K562 (cell line): ENCODE data around the gene ROBO1. TPM values are rescaled to one million over a fixed set of nuclear protein-coding genes. Genes with fewer than 3 reads are reported as not detected.

Experiments used
- ATAC-seq: fragments of 200-7000 bp; cut with Tn5 transposase; 3 replicates; pipeline ENCODE4 v1.9.1; 2020; ENCODE audit warnings: moderate library complexity
- BruUV-seq: library from RNA; stranded (reverse); fragments of 400-500 nt; replicated peaks from 2 replicates; lab custom pipeline; 2021; lab: Mats Ljungman, UMichigan
- CTCF ChIA-PET: fragments of 300-600 bp; formaldehyde crosslinking; extraction: SDS; loops from one replicate; lab custom pipeline; 2021; ENCODE audit warnings: low intra/inter-chr PET ratio; lab: Yijun Ruan, JAX
- POLR2A ChIA-PET: fragments of 300-600, 350-650 bp; sonication (Branson Sonifier 250); formaldehyde crosslinking; extraction: SDS; loops from one replicate; lab custom pipeline; 2021; ENCODE audit warnings: antibody characterized with exemption, inconsistent platforms; lab: Yijun Ruan, JAX
- DNase-seq, 4 experiments: peaks; one replicate each; pipeline versions ENCODE4 v3.0.0 to v3.0.0-alpha.2; 2011 to 2018; ENCODE audit warnings: low spot score in 3 of 4, mixed read lengths in 3 of 4; ENCODE audit errors: extremely low read depth in 1 of 4
- FAIRE-seq: peaks from 2 replicates; lab custom pipeline; 2011; peaks lifted over from hg19 to GRCh38; lab: Jason Lieb, UNC
- H2AFZ ChIP-seq: 2 replicates; pipeline ENCODE4 v1.6.0; 2011; ENCODE audit warnings: low read depth, low read length, control low read depth, inconsistent platforms
- H3K27ac ChIP-seq: fragments of 200-600 bp; 3 replicates; pipeline ENCODE4 v1.8.0; 2011; ENCODE audit warnings: low read depth, mild to moderate bottlenecking, control low read depth, inconsistent platforms, low read length, moderate library complexity, mixed read lengths; ENCODE audit errors: extremely low read depth
- H3K27me3 ChIP-seq, 2 experiments: fragments of 300-600 bp in 1 of 2; 2 replicates in 1 of 2; 3 replicates in 1 of 2; pipeline versions ENCODE4 v1.6.0 to v1.8.0; 2011; ENCODE audit warnings: inconsistent platforms in 2 of 2, low read length in 2 of 2, mild to moderate bottlenecking in 1 of 2, mixed read lengths in 1 of 2, moderate library complexity in 1 of 2; ENCODE audit not compliant: control insufficient read depth in 2 of 2, insufficient read depth in 2 of 2
- H3K36me3 ChIP-seq: fragments of 300-600 bp; 3 replicates; pipeline ENCODE4 v1.8.0; 2011; ENCODE audit warnings: mild to moderate bottlenecking, low read length, inconsistent platforms; ENCODE audit not compliant: control insufficient read depth, insufficient read depth
- H3K4me1 ChIP-seq, 2 experiments: fragments of 200-600 bp in 1 of 2; replicated peaks in 1 of 2; 2 replicates in 1 of 2; 3 replicates in 1 of 2; pipeline versions ENCODE4 v1.5.1 to v1.8.0; 2011; ENCODE audit warnings: inconsistent platforms in 2 of 2, low read length in 2 of 2, mild to moderate bottlenecking in 1 of 2, mixed read lengths in 1 of 2, moderate library complexity in 1 of 2; ENCODE audit not compliant: control insufficient read depth in 2 of 2, insufficient read depth in 2 of 2
- H3K4me2 ChIP-seq: 2 replicates; pipeline ENCODE4 v1.6.1; 2011; ENCODE audit warnings: low read length, control low read depth, inconsistent platforms, mixed read lengths; ENCODE audit not compliant: insufficient read depth
- H3K4me3 ChIP-seq: fragments of 200-600 bp; sonication (generic), shearing (Covaris generic); 2 replicates; pipeline ENCODE4 v1.5.1; 2016; ENCODE audit warnings: control low read depth, inconsistent platforms
- H3K79me2 ChIP-seq: fragments of 200-600 bp; 3 replicates; pipeline ENCODE4 v1.8.0; 2011; ENCODE audit warnings: low read length, inconsistent platforms; ENCODE audit not compliant: control insufficient read depth, insufficient read depth
- H3K9ac ChIP-seq, 2 experiments: 2 replicates each; pipeline versions ENCODE4 v1.6.0 to v1.6.1; 2011; ENCODE audit warnings: low read depth in 2 of 2, low read length in 2 of 2, control low read depth in 1 of 2, inconsistent platforms in 1 of 2, mild to moderate bottlenecking in 1 of 2, mixed read lengths in 1 of 2; ENCODE audit not compliant: insufficient read depth in 1 of 2
- H3K9me1 ChIP-seq: one replicate; pipeline ENCODE4 v1.6.0; 2011; ENCODE audit warnings: inconsistent platforms, mild to moderate bottlenecking, low read length, moderate library complexity; ENCODE audit not compliant: control insufficient read depth, insufficient read depth
- H3K9me3 ChIP-seq: replicated peaks from 2 replicates; pipeline ENCODE4 v1.5.1; 2011; ENCODE audit warnings: low read depth, low read length, inconsistent platforms; ENCODE audit not compliant: control insufficient read depth, insufficient read depth
- H4K20me1 ChIP-seq: replicated peaks from 2 replicates; pipeline ENCODE4 v1.6.1; 2011; ENCODE audit warnings: low read length, inconsistent platforms, mixed read lengths; ENCODE audit not compliant: control insufficient read depth, insufficient read depth
- FOXJ3 ChIP-seq: sonication (generic); formaldehyde crosslinking; IDR thresholded peaks from 2 replicates; pipeline ENCODE4 v1.4.0; 2020; ENCODE audit warnings: mild to moderate bottlenecking, missing genetic modification reagents
- PRDM10 ChIP-seq: fragments of 450-650 bp; IDR thresholded peaks from 2 replicates; pipeline ENCODE4 v1.6.1; 2018; ENCODE audit not compliant: partially characterized antibody
- SMAD1 ChIP-seq: fragments of 150-350 bp; IDR thresholded peaks from 2 replicates; pipeline ENCODE4 v1.6.1; 2014; ENCODE audit warnings: low read length, low read depth; ENCODE audit not compliant: partially characterized antibody
- ZBTB8A ChIP-seq: fragments of 450-650 bp; IDR thresholded peaks from 2 replicates; pipeline ENCODE4 v1.6.1; 2018; ENCODE audit warnings: mild to moderate bottlenecking, moderate library complexity; ENCODE audit not compliant: partially characterized antibody
- ZNF586 ChIP-seq: fragments of 450-650 bp; formaldehyde crosslinking; conservative IDR thresholded peaks from 2 replicates; pipeline ENCODE4 v1.4.0; 2020; ENCODE audit warnings: mild to moderate bottlenecking, moderate library complexity
- ZNF668 ChIP-seq: fragments of 250-450 bp; sonication (Bioruptor Pico); IDR thresholded peaks from 2 replicates; pipeline ENCODE4 v1.8.0; 2022; ENCODE audit warnings: mild to moderate bottlenecking, inconsistent platforms
- in situ Hi-C: fragments of 300-500 bp; cut with MboI; formaldehyde crosslinking; loops from 4 replicates; pipeline ENCODE4 v1.15.0; 2018; ENCODE audit warnings: inconsistent platforms, mixed read lengths
- intact Hi-C: fragments of 100-400 bp; cut with micrococcal nuclease; formaldehyde crosslinking; loops from 2 replicates; pipeline ENCODE4 v1.14.2; 2022
- polyA plus RNA-seq, 8 experiments: library from polyadenylated mRNA; depleted of rRNA in 4 of 8; stranded (reverse) in 5 of 8; unstranded in 3 of 8; fragments of >200 nt; fragmentation: Nextera tagmentation in 2 of 8; fragmentation: Illumina TruSeq in 1 of 8; extraction: Ambion mirVana in 2 of 8; extraction: Trizol in 1 of 8; gene quantifications; 2 replicates each; pipeline versions ENCODE4 v1.2.1 to v1.2.3, GENCODE V29; 2011 to 2014; ENCODE audit warnings: inconsistent platforms in 1 of 8, missing spikeins in 1 of 8
- total RNA-seq, 7 experiments: library from RNA; depleted of rRNA in 6 of 7; stranded (reverse); fragments of >200 nt in 6 of 7; fragmentation: Illumina TruSeq in 2 of 7; extraction: Trizol in 2 of 7; gene quantifications; 2 replicates each; pipeline versions ENCODE4 v1.2.1 to v1.2.3, GENCODE V29; 2011 to 2021; ENCODE audit warnings: low replicate concordance in 1 of 7
- TF ChIP-seq, protein P1 (sequence below): fragments of 200-600 bp; sonication (generic); IDR thresholded peaks from one replicate; pipeline ENCODE4 v1.6.1; 2012; ENCODE audit warnings: mild to moderate bottlenecking, low read depth, low read length, inconsistent platforms

The ROBO1 gene
- total and polyA plus RNA-seq, 9 of the 15 experiments (the other 6 are each of a cell fraction or from before 2014, with no cell fraction given) = 0.01 to 0.53 (median 0.17) TPM; not detected in 5

DNA sequence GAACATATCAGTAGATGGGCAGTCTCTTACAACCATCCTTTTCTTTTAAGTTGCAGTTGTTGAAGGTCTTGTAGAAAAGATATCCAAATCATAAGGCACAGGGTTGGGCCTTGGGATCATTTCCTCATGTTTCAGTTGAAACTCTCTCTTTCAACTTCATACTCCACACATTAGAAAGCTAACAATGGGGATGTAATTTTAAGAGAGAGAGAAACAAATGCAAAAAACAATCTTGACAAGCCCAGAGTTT, 747.9 kb downstream of the ROBO1 start:
- H3K27ac ChIP-seq = no peak overlapping the region
- intact Hi-C loops = no loop called here
- H3K4me3 ChIP-seq = no peak overlapping the region
- DNase-seq = no peak
- no TSS peak for BruUV-seq
- no peaks in the 10 kb centered on the region for H3K9me1 ChIP-seq
- ChIA-PET CTCF (no interaction called here), POLR2A (no interaction called here)
- H3K4me1 ChIP-seq = no peaks in the 10 kb centered on the region
- no peak for ATAC-seq
- H3K9me3 ChIP-seq = no peaks in the 10 kb centered on the region
- H3K79me2 ChIP-seq = no peaks in the 10 kb centered on the region
- FAIRE-seq = no peak
- no peak overlapping the region for H3K9ac ChIP-seq
- in situ Hi-C loops = no loop called here
- H4K20me1 ChIP-seq = no peaks in the 10 kb centered on the region
- H2AFZ ChIP-seq = no peak overlapping the region
- H3K27me3 ChIP-seq = no peaks in the 10 kb centered on the region
- no peaks in the 10 kb centered on the region for H3K36me3 ChIP-seq
- no peak overlapping the region for H3K4me2 ChIP-seq
- TF ChIP-seq, protein P1, sequence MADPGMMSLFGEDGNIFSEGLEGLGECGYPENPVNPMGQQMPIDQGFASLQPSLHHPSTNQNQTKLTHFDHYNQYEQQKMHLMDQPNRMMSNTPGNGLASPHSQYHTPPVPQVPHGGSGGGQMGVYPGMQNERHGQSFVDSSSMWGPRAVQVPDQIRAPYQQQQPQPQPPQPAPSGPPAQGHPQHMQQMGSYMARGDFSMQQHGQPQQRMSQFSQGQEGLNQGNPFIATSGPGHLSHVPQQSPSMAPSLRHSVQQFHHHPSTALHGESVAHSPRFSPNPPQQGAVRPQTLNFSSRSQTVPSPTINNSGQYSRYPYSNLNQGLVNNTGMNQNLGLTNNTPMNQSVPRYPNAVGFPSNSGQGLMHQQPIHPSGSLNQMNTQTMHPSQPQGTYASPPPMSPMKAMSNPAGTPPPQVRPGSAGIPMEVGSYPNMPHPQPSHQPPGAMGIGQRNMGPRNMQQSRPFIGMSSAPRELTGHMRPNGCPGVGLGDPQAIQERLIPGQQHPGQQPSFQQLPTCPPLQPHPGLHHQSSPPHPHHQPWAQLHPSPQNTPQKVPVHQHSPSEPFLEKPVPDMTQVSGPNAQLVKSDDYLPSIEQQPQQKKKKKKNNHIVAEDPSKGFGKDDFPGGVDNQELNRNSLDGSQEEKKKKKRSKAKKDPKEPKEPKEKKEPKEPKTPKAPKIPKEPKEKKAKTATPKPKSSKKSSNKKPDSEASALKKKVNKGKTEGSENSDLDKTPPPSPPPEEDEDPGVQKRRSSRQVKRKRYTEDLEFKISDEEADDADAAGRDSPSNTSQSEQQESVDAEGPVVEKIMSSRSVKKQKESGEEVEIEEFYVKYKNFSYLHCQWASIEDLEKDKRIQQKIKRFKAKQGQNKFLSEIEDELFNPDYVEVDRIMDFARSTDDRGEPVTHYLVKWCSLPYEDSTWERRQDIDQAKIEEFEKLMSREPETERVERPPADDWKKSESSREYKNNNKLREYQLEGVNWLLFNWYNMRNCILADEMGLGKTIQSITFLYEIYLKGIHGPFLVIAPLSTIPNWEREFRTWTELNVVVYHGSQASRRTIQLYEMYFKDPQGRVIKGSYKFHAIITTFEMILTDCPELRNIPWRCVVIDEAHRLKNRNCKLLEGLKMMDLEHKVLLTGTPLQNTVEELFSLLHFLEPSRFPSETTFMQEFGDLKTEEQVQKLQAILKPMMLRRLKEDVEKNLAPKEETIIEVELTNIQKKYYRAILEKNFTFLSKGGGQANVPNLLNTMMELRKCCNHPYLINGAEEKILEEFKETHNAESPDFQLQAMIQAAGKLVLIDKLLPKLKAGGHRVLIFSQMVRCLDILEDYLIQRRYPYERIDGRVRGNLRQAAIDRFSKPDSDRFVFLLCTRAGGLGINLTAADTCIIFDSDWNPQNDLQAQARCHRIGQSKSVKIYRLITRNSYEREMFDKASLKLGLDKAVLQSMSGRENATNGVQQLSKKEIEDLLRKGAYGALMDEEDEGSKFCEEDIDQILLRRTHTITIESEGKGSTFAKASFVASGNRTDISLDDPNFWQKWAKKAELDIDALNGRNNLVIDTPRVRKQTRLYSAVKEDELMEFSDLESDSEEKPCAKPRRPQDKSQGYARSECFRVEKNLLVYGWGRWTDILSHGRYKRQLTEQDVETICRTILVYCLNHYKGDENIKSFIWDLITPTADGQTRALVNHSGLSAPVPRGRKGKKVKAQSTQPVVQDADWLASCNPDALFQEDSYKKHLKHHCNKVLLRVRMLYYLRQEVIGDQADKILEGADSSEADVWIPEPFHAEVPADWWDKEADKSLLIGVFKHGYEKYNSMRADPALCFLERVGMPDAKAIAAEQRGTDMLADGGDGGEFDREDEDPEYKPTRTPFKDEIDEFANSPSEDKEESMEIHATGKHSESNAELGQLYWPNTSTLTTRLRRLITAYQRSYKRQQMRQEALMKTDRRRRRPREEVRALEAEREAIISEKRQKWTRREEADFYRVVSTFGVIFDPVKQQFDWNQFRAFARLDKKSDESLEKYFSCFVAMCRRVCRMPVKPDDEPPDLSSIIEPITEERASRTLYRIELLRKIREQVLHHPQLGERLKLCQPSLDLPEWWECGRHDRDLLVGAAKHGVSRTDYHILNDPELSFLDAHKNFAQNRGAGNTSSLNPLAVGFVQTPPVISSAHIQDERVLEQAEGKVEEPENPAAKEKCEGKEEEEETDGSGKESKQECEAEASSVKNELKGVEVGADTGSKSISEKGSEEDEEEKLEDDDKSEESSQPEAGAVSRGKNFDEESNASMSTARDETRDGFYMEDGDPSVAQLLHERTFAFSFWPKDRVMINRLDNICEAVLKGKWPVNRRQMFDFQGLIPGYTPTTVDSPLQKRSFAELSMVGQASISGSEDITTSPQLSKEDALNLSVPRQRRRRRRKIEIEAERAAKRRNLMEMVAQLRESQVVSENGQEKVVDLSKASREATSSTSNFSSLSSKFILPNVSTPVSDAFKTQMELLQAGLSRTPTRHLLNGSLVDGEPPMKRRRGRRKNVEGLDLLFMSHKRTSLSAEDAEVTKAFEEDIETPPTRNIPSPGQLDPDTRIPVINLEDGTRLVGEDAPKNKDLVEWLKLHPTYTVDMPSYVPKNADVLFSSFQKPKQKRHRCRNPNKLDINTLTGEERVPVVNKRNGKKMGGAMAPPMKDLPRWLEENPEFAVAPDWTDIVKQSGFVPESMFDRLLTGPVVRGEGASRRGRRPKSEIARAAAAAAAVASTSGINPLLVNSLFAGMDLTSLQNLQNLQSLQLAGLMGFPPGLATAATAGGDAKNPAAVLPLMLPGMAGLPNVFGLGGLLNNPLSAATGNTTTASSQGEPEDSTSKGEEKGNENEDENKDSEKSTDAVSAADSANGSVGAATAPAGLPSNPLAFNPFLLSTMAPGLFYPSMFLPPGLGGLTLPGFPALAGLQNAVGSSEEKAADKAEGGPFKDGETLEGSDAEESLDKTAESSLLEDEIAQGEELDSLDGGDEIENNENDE = no peak
- no peak for TF ChIP-seq PRDM10
- TF ChIP-seq ZBTB8A = no peak
- no peak for TF ChIP-seq FOXJ3 (CRISPR knock-in tag)
- no peak for TF ChIP-seq SMAD1
- no peak for TF ChIP-seq ZNF586
- no peak for TF ChIP-seq ZNF668 (CRISPR knock-in tag)
